Thoracic aorta (tissue), 2 donors: ENCODE data around the gene ETS2. TPM values are rescaled to one million over a fixed set of nuclear protein-coding genes. Genes with fewer than 3 reads are reported as not detected.

Experiments used
- ATAC-seq: fragments of 150-250 bp; one replicate; pipeline ENCODE4 v1.8.0; 2017; ENCODE audit warnings: low read depth; ENCODE audit not compliant: insufficient number of reproducible peaks, low FRiP score
- DNase-seq: peaks from one replicate; pipeline ENCODE4 v3.0.0-alpha.2; 2020; ENCODE audit warnings: low spot score
- H3K27ac ChIP-seq, 2 donors: fragments of 200-600 bp; sonication (generic); 1 replicate in 1 of 2; 2 replicates in 1 of 2; pipeline ENCODE4 v1.5.1; 2016; ENCODE audit warnings: mild to moderate bottlenecking in 2 of 2, moderate library complexity in 2 of 2
- H3K27me3 ChIP-seq: fragments of 200-600 bp; sonication (generic); replicated peaks from 2 replicates; pipeline ENCODE4 v1.6.0; 2016; ENCODE audit warnings: mild to moderate bottlenecking; ENCODE audit not compliant: insufficient read depth
- H3K36me3 ChIP-seq: fragments of 200-600 bp; sonication (generic); one replicate; pipeline ENCODE4 v1.5.1; 2016
- H3K4me1 ChIP-seq, 2 donors: fragments of 200-600 bp; sonication (generic); 1 replicate in 1 of 2; 2 replicates in 1 of 2; pipeline versions ENCODE4 v1.5.1 to v1.6.0; 2016; ENCODE audit warnings: low read depth in 2 of 2, mild to moderate bottlenecking in 1 of 2; ENCODE audit not compliant: control insufficient read depth in 1 of 2
- H3K4me3 ChIP-seq: fragments of 200-600 bp; sonication (generic); 2 replicates; pipeline ENCODE4 v1.5.1; 2016; ENCODE audit warnings: mild to moderate bottlenecking
- H3K9me3 ChIP-seq: fragments of 200-600 bp; sonication (generic); 2 replicates; pipeline ENCODE4 v1.5.1; 2016
- total RNA-seq, 2 donors: library from RNA; depleted of rRNA; stranded (reverse); fragments of >200 nt; gene quantifications; one replicate each; pipeline versions ENCODE4 v1.1.0 to v1.2.3, GENCODE V29; 2016
- TF ChIP-seq, protein P1 (sequence below): fragments of 200-600 bp; sonication (generic); IDR thresholded peaks from one replicate; pipeline ENCODE4 v1.5.1; 2019; ENCODE audit warnings: antibody characterized with exemption

ETS2 gene
- total RNA-seq, 2 donors from 2014 or later = 120 to 226 TPM

DNA sequence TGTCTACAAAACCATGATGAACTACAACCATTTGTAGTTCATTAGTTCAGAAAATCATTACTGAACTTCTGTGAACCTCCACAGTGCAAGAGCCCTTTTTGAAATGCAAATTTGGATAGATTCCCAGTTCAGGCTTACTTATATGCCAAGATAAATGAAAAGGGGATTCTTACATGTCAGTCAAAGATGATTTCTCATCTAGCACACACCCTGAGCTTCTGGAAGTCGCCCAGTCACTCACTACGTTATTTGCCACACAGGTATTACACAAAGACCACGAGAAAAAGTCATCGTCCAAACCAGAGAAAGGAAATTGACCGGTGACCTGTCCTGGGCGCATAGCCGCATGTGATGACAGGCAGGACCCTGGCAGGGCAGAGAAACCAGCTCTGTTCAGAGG lies 41.8 kb downstream of the ETS2 start:
- TF ChIP-seq, protein P1, sequence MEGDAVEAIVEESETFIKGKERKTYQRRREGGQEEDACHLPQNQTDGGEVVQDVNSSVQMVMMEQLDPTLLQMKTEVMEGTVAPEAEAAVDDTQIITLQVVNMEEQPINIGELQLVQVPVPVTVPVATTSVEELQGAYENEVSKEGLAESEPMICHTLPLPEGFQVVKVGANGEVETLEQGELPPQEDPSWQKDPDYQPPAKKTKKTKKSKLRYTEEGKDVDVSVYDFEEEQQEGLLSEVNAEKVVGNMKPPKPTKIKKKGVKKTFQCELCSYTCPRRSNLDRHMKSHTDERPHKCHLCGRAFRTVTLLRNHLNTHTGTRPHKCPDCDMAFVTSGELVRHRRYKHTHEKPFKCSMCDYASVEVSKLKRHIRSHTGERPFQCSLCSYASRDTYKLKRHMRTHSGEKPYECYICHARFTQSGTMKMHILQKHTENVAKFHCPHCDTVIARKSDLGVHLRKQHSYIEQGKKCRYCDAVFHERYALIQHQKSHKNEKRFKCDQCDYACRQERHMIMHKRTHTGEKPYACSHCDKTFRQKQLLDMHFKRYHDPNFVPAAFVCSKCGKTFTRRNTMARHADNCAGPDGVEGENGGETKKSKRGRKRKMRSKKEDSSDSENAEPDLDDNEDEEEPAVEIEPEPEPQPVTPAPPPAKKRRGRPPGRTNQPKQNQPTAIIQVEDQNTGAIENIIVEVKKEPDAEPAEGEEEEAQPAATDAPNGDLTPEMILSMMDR = no peak
- H3K27me3 ChIP-seq = no peaks in the 10 kb centered on the region
- H3K4me1 ChIP-seq = peaks cover 4 to 18% of the 10 kb centered on the region in 2 donors
- no peaks in the 10 kb centered on the region for H3K36me3 ChIP-seq
- H3K4me3 ChIP-seq = no peak overlapping the region
- no peaks in the 10 kb centered on the region for H3K9me3 ChIP-seq
- ATAC-seq (no peak), DNase-seq (no peak)
- no peak overlapping the region for H3K27ac ChIP-seq

DNA sequence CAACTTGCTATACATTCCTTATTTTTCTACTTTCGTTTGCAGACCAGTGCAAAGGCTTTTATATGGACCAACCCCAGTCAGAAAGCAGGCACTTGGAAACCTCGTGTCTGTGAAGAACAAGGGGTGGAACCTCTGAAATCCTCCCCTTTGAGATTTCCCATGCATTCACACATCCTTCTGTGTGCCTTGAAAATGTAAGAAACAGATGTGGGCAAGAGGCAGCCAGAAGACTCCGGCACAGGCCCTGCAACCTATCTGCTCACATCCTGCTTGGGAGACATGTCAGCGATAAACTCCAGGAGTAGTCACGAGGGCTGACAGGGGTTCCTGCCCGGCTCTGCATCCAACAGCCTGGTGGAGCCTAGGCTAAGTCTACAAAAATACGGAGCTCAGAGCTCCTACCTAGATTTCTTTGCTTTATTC lies 42.5 kb downstream of the ETS2 start:
- H3K36me3 ChIP-seq = no peaks in the 10 kb centered on the region
- no peak overlapping the region for H3K4me3 ChIP-seq
- no peaks in the 10 kb centered on the region for H3K9me3 ChIP-seq
- peaks cover 4 to 18% of the 10 kb centered on the region in 2 donors for H3K4me1 ChIP-seq
- ATAC-seq (no peak), DNase-seq (no peak)
- TF ChIP-seq, protein P1 = no peak
- no peak overlapping the region for H3K27ac ChIP-seq
- H3K27me3 ChIP-seq = no peaks in the 10 kb centered on the region

DNA sequence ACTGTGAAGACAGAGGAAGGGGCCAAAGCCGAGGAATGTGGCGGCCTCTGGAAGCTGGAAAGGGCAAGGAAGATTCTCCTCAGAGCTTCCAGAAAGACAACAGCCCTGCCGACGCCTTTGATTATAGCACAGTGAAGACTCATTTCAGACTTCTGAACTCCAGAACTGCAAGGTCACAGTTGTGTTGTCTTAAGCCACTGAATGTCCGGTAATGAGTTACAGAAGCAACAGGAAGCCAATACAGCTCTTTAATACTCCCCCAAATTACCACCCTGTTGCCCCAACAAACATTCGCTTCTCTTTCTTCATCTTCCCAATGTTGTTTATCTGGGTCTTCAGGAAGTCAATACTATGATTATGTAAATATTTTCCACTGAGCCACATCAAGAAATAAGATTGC lies 44.0 kb downstream of the ETS2 start:
- DNase-seq = no peak

DNA sequence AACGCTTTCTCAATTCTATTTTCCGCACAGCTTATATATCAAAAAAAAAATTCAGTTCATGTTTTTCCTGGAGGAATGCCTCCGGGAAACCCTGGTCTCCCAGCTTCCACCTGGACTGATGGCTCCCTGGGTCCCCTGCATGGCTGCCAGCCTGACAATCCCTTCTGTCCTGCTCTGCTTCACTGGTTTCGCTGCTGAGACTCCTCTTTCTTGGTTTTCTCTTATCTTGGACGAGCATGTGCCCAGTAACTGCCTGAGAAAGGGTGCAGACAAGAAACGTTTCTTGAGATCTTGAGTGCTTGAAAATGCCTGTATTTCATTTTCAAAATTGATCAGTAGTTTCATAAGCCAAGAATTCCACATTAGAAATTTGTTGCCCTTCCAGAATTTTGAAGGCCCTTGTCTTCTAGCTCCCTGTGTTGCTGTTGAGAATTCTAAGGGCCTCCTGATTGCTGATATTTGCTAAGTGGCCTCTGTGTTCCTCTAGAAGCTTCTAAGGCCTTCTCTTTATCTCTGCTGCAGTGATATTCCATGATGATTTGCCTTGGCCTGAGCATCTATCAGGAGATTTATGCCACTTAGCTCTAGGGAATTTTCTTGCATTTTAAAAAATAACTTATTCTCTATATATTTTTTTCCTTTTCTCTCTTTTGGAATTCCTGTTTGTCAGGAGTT lies 44.7 kb downstream of the ETS2 start:
- Histone ChIP-seq H3K9me3 (no peaks in the 10 kb centered on the region), H3K27me3 (no peaks in the 10 kb centered on the region), H3K4me3 (no peak overlapping the region), H3K27ac (no peak overlapping the region), H3K36me3 (no peaks in the 10 kb centered on the region), H3K4me1 (peaks cover 4 to 7% of the 10 kb centered on the region in 2 donors)
- ATAC-seq (no peak), DNase-seq (no peak)
- TF ChIP-seq, protein P1 = no peak

More for the DNA sequence above, 44.0 kb downstream of the ETS2 start:
- Histone ChIP-seq H3K27me3 (no peaks in the 10 kb centered on the region), H3K9me3 (no peaks in the 10 kb centered on the region), H3K4me3 (no peak overlapping the region), H3K4me1 (peaks cover 4 to 7% of the 10 kb centered on the region in 2 donors), H3K36me3 (no peaks in the 10 kb centered on the region), H3K27ac (no peak overlapping the region)
- ATAC-seq = no peak
- TF ChIP-seq, protein P1 = no peak

DNA sequence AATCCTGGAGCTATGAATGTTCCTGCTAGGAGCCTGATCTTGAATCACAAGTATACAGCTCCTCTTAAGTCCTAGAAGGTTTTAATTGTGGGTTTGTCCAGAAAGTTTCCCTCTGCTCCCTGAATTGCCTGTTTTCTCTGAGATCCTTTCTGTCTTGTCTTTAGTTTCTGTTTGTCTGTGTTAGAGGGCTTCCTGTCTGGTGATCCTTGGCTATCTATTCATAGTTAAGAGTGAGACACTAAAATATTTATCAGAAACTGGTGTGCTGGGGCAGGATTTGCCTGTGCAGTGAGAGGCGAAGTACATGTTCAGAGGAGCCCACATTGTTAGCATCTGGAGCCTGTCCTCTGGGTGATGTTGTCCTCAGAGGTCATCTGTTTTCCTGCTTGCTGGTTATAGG lies 45.4 kb downstream of the ETS2 start:
- H3K4me3 ChIP-seq = no peak overlapping the region
- DNase-seq (no peak), ATAC-seq (no peak)
- no peak overlapping the region for H3K27ac ChIP-seq
- H3K27me3 ChIP-seq = no peaks in the 10 kb centered on the region
- H3K9me3 ChIP-seq = no peaks in the 10 kb centered on the region
- no peaks in the 10 kb centered on the region for H3K36me3 ChIP-seq
- H3K4me1 ChIP-seq = peaks cover 4 to 7% of the 10 kb centered on the region in 2 donors
- TF ChIP-seq, protein P1 = no peak
